GM18858 (cell line): ENCODE results near the gene MMAA.
A peak's percentile ranks its signal among the peaks of the same experiment; 100 is the strongest.
"Not testable (repeated sequence)": the region's sequence is repeated elsewhere in the genome, so short reads cannot be mapped to it uniquely, and the experiment has no call there.

ENCODE experiments used
- ATAC-seq: cut with Tn5 transposase; IDR thresholded peaks from one replicate; pipeline ENCODE4 v1.9.1; 2021; ENCODE audit not compliant: unreplicated experiment

MMAA gene

GRCh38 chr4:145618932-145619638 is at the start of gene MMAA:
Gene MMAA (plus strand): TSS chr4:145619385. CDS start chr4:145639140, 19,755 bp downstream.
- ATAC-seq = peak; percentile 67

GRCh38 chr4:145574546-145574945 is 44.6 kb upstream of the MMAA start:
- not testable (repeated sequence) for ATAC-seq

GRCh38 chr4:145580906-145581305 is 38.3 kb upstream of the MMAA start:
- ATAC-seq = no peak

- no peak for ATAC-seq
These were observed 35.8 kb upstream of the MMAA start for GRCh38 chr4:145583191-145584055.

- ATAC-seq = no peak
These were observed 32.0 kb upstream of the MMAA start for GRCh38 chr4:145587088-145587754.

GRCh38 chr4:145589381-145589780 is 29.8 kb upstream of the MMAA start:
- ATAC-seq = not testable (repeated sequence)

GRCh38 chr4:145589916-145590702 is 29.1 kb upstream of the MMAA start:
- ATAC-seq = no peak

GRCh38 chr4:145602129-145602760 is 16.9 kb upstream of the MMAA start:
- ATAC-seq = no peak

GRCh38 chr4:145605941-145606340 is 13.2 kb upstream of the MMAA start:
- no peak for ATAC-seq

GRCh38 chr4:145609481-145610427 is 9.4 kb upstream of the MMAA start:
- ATAC-seq = peak; percentile 78

GRCh38 chr4:145613566-145614232 is 5.5 kb upstream of the MMAA start:
- ATAC-seq = peak; percentile 37

- ATAC-seq = no peak
These were observed 5.0 kb upstream of the MMAA start for GRCh38 chr4:145614233-145614610.

- ATAC-seq = no peak
These were observed 814 bp upstream of the MMAA start for GRCh38 chr4:145618210-145618931.

- peak; percentile 36 for ATAC-seq
These were observed 433 bp downstream of the MMAA start for GRCh38 chr4:145619639-145619996.

- not testable (repeated sequence) for ATAC-seq
These were observed 2.9 kb downstream of the MMAA start for GRCh38 chr4:145622067-145622466.

- ATAC-seq = no peak
These were observed 4.6 kb downstream of the MMAA start for GRCh38 chr4:145623831-145624230.

- no peak for ATAC-seq
These were observed 6.8 kb downstream of the MMAA start for GRCh38 chr4:145625677-145626622.
